Erythroblast (primary cell): Measurements from ENCODE around the gene GABRP.

Source experiments
- GATA1 ChIP-seq: IDR thresholded peaks from 2 replicates; pipeline ENCODE4 v1.6.1; 2011; ENCODE audit warnings: low read depth, mild to moderate bottlenecking, control low read depth, low read length, moderate library complexity
- POLR2A ChIP-seq: IDR thresholded peaks from 2 replicates; pipeline ENCODE4 v1.6.1; 2011; ENCODE audit warnings: mild to moderate bottlenecking, low read length

GRCh38 chr5:170750791-170751190 is 32.7 kb upstream of the GABRP start:
- TF ChIP-seq POLR2A (no peak), GATA1 (no peak)
